ENCODE results near the gene KXD1. TPM values are rescaled to one million over a fixed set of nuclear protein-coding genes. Genes with fewer than 3 reads are reported as not detected.

The KXD1 gene
- total RNA-seq, 1 experiment from 2014 or later, result 77.5 TPM

- H3K9me3 ChIP-seq, result no peaks in the 10 kb centered on the region
- H3K4me1 ChIP-seq, result no peaks in the 10 kb centered on the region
- no peak for DNase-seq
- TF ChIP-seq CTCF (IDR thresholded peaks at IDR 0.05; ENCODE audit: insufficient read depth in 1 of 2, low read depth in 1 of 2, low read length in 1 of 2, severe bottlenecking in 1 of 2, unreplicated experiment in 1 of 2), result no peak
- Mint-ChIP-seq H3K36me3 (ENCODE audit: insufficient read depth, unreplicated experiment) (peaks cover 37% of the 10 kb centered on the region), H3K9me3 (ENCODE audit: unreplicated experiment) (no peaks in the 10 kb centered on the region), H3K4me1 (ENCODE audit: low read depth, unreplicated experiment) (no peaks in the 10 kb centered on the region), H3K27ac (ENCODE audit: unreplicated experiment) (no peak overlapping the region), H3K27me3 (ENCODE audit: insufficient read depth, unreplicated experiment) (no peaks in the 10 kb centered on the region), H3K4me3 (ENCODE audit: unreplicated experiment) (no peak overlapping the region)
- no TSS peak for BruUV-seq (replicated peaks)
- H3K27me3 ChIP-seq (replicated peaks; ENCODE audit: control insufficient read depth, insufficient read depth, low read length), result no peaks in the 10 kb centered on the region
- H3K36me3 ChIP-seq (ENCODE audit: control insufficient read depth, insufficient read depth, low read length), result peaks cover 2% of the 10 kb centered on the region; the same call in 1 of the 2 replicates
- ChIA-PET POLR2A (no interaction called here), CTCF (no interaction called here)
- no peak overlapping the region for H3K4me3 ChIP-seq (ENCODE audit: low read depth, low read length)
- intact Hi-C loops (cut with micrococcal nuclease; ENCODE audit: unreplicated experiment), result no loop called here
Measured at GRCh38 chr19:18562086-18562485, 4.4 kb downstream of the KXD1 start.

GRCh38 chr19:18566953-18567352 is 9.3 kb downstream of the KXD1 start:
- H3K27ac Mint-ChIP-seq (ENCODE audit: unreplicated experiment), result no peak overlapping the region
- H3K4me3 Mint-ChIP-seq (ENCODE audit: unreplicated experiment), result no peak overlapping the region
- peaks cover 63% of the 10 kb centered on the region for H3K36me3 Mint-ChIP-seq (ENCODE audit: insufficient read depth, unreplicated experiment)
- Histone ChIP-seq H3K27me3 (replicated peaks; ENCODE audit: control insufficient read depth, insufficient read depth, low read length) (no peaks in the 10 kb centered on the region), H3K9me3 (no peaks in the 10 kb centered on the region), H3K4me3 (ENCODE audit: low read depth, low read length) (no peak overlapping the region), H3K4me1 (no peaks in the 10 kb centered on the region), H3K36me3 (ENCODE audit: control insufficient read depth, insufficient read depth, low read length) (peaks cover 2% of the 10 kb centered on the region)
- ChIA-PET POLR2A (no interaction called here), CTCF (no interaction called here)
- no TSS peak for BruUV-seq (replicated peaks)
- intact Hi-C loops (cut with micrococcal nuclease; ENCODE audit: unreplicated experiment), result no loop called here
- no peaks in the 10 kb centered on the region for H3K9me3 Mint-ChIP-seq (ENCODE audit: unreplicated experiment)
- H3K27me3 Mint-ChIP-seq (ENCODE audit: insufficient read depth, unreplicated experiment), result no peaks in the 10 kb centered on the region
- no peak for TF ChIP-seq CTCF (IDR thresholded peaks at IDR 0.05; ENCODE audit: insufficient read depth in 1 of 2, low read depth in 1 of 2, low read length in 1 of 2, severe bottlenecking in 1 of 2, unreplicated experiment in 1 of 2)
- H3K4me1 Mint-ChIP-seq (ENCODE audit: low read depth, unreplicated experiment), result no peaks in the 10 kb centered on the region
- no peak for DNase-seq

- no TSS peak for BruUV-seq (replicated peaks)
- no peak for TF ChIP-seq CTCF (IDR thresholded peaks at IDR 0.05; ENCODE audit: insufficient read depth in 1 of 2, low read depth in 1 of 2, low read length in 1 of 2, severe bottlenecking in 1 of 2, unreplicated experiment in 1 of 2)
Measured at GRCh38 chr19:18568367-18568766, 10.7 kb downstream of the KXD1 start.

More at GRCh38 chr19:18568367-18568766, 10.7 kb downstream of the KXD1 start:
- no peaks in the 10 kb centered on the region for H3K27me3 ChIP-seq (replicated peaks; ENCODE audit: control insufficient read depth, insufficient read depth, low read length)
- no peak overlapping the region for H3K4me3 ChIP-seq (ENCODE audit: low read depth, low read length)
- DNase-seq, result no peak
- H3K9me3 ChIP-seq, result no peaks in the 10 kb centered on the region
- ChIA-PET POLR2A (no interaction called here), CTCF (interaction anchor here (0.6 kb wide), 1 partner anchor 391 kb away, joined by 4 read pairs; no protein-coding TSS in a partner anchor)
- no peaks in the 10 kb centered on the region for H3K9me3 Mint-ChIP-seq (ENCODE audit: unreplicated experiment)
- peaks cover 2% of the 10 kb centered on the region for H3K36me3 ChIP-seq (ENCODE audit: control insufficient read depth, insufficient read depth, low read length)
- H3K4me3 Mint-ChIP-seq (ENCODE audit: unreplicated experiment), result no peak overlapping the region
- H3K4me1 ChIP-seq, result peaks cover 8% of the 10 kb centered on the region; the same call in 1 of the 2 replicates
- intact Hi-C loops (cut with micrococcal nuclease; ENCODE audit: unreplicated experiment), result no loop called here
- no peak overlapping the region for H3K27ac Mint-ChIP-seq (ENCODE audit: unreplicated experiment)
- peaks cover 76% of the 10 kb centered on the region for H3K36me3 Mint-ChIP-seq (ENCODE audit: insufficient read depth, unreplicated experiment)
- no peaks in the 10 kb centered on the region for H3K27me3 Mint-ChIP-seq (ENCODE audit: insufficient read depth, unreplicated experiment)
- peaks cover 11% of the 10 kb centered on the region for H3K4me1 Mint-ChIP-seq (ENCODE audit: low read depth, unreplicated experiment)

Data from Caco-2 (cell line).